ENCODE results near the gene CDH4. TPM values are rescaled to one million over a fixed set of nuclear protein-coding genes. Genes with fewer than 3 reads are reported as not detected.

The CDH4 gene
- polyA plus RNA-seq, 3 donors: 6.9 to 8.7 (median 7.9) TPM

DNA sequence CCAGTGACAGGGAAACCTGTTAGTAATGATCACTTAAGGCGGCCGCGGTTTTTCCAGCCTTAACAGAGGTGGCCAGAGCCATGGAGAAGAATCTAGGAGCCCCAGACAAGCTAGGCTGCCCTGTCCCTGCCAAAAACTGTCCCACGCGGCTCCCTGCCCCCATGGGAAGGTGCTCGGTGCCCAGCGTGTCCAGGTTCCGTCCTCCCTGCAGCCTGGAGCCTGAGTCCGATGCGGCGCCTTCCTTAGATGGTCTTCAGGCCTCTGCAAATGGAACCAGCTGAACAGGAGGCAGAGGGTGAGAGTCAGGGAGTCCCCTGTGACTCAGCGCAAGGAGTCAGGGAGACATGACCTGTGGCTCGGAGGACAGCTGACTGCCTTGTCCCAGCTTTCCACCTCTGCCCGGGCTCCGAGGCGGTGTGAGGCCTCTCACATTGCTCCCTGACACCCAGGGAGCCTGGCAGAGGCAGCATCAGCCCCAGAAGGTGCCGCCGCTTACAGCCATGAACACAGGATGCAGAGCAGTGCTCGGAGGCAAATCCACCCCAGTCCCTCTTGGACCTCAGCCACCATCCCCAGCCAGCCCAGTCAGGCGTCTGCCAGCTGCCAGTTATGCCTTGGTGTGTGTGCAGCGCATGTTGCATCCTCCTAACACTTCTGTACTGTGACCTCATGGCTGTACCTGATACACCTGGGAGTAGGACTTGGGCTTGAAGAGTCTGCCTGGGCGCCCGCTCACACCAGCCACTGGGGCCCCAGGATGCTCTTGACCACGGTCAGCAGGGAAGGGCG lies 377.7 kb downstream of the CDH4 start:
- DNase-seq (ENCODE audit: extremely low read depth in 1 of 11, low read depth in 9 of 11, low spot score in 4 of 11): no peak

- DNase-seq (ENCODE audit: extremely low read depth in 1 of 11, low read depth in 9 of 11, low spot score in 4 of 11): no peak
These were observed 378.3 kb downstream of the CDH4 start for GRCh38 chr20:61630391-61630650.

- no peak for DNase-seq (ENCODE audit: extremely low read depth in 1 of 11, low read depth in 9 of 11, low spot score in 4 of 11)
These were observed 378.8 kb downstream of the CDH4 start for GRCh38 chr20:61630816-61631215.

GRCh38 chr20:61631751-61632150 lies 379.7 kb downstream of the CDH4 start:
- no peak for DNase-seq (ENCODE audit: extremely low read depth in 1 of 11, low read depth in 9 of 11, low spot score in 4 of 11)

DNA sequence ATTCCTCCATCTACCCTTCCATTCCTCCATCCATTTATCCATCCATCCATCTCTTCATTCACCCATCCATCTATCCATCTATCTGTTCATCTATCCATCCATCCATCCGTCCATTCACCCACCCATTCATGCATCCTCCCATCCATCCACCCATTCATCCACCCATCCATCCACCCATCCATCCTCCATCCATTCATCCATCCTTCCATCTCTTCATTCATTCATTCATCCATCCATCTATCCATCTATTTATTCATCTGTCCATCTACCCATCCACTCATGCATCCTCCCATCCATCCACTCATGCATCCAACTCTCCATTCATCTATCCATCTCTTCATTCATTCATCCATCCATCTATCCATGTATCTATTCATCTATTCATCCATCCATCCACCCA lies 380.9 kb downstream of the CDH4 start:
- no peak for DNase-seq (ENCODE audit: extremely low read depth in 1 of 11, low read depth in 9 of 11, low spot score in 4 of 11)

DNA sequence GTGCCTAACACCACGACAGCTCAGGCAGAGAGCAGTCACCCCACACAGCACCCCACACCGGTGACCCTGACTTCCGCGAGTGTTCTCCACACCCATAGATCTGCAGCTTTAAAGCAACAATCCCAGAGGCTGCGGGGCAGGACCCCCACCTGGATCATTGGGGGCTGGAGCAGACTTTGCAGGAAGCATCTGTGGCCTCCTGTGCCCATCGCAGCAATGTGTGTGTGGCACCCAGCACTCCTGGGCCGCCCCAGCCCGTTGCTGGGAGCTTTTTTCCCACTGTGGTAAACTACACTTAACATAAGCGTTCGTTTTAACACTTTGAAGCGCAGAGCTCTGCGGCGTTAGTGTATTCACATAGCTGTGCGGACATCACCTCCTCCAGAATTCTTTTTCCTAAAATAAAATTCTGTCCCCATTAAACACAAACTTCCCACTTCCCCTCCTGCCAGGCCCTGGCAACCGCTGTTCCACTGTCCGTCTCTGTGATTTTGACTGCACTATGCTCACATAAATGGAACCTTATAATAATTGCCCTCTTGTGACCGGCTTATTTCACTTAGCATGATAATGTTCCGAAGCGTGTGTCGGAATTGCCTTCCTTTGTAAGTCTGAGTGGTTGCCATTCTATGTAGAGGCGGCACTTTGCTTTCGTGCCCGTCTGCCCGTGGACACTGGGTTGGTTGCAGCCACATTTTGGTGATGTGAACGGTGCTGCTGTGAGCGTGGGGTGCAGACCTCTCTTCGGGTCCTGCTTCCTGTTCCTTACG lies 382.5 kb downstream of the CDH4 start:
- DNase-seq (ENCODE audit: extremely low read depth in 1 of 11, low read depth in 9 of 11, low spot score in 4 of 11): no peak

GRCh38 chr20:61635721-61636455 lies 383.8 kb downstream of the CDH4 start:
- no peak for DNase-seq (ENCODE audit: extremely low read depth in 1 of 11, low read depth in 9 of 11, low spot score in 4 of 11)

- DNase-seq (ENCODE audit: extremely low read depth in 1 of 11, low read depth in 9 of 11, low spot score in 4 of 11): no peak
These were observed 384.6 kb downstream of the CDH4 start for GRCh38 chr20:61636531-61637116.

DNA sequence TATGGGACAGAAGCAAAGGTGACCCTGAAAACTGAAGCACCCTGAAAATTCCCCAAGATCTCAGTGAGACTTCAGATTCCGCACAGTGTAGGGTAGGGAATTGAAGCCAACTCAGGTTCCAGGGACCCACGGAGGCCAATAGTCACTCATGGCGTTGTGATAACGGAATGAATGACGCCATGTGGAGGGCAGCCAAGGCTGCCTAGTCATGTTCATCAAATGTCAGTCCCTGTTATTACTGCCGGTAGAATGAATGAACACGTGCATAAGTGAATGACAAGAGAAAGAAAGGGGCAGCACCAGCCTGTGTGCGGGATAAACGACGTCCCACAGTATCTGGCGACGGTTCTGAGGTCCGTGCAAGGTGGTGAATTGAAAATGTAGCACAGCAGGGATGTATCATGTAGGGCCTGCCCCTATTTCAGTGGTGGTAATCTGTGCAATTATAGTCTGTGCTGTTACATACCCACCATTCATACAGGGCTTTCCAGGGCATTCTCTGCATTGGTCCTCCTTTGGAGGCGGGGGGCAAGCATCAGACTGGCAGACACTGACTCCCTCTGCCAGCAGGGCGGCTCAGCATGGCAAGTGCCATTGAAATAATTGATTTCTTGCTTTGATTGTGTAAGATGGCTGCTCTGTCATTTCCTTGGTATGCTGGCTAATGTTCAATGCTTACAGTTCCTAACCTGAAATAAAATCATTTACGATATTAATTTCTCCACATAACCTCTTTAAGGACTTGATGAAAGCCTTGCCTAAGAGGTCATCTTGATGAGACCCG lies 386.9 kb downstream of the CDH4 start:
- no peak for DNase-seq (ENCODE audit: extremely low read depth in 1 of 11, low read depth in 9 of 11, low spot score in 4 of 11)

- DNase-seq (ENCODE audit: extremely low read depth in 1 of 11, low read depth in 9 of 11, low spot score in 4 of 11): no peak
These were observed 388.2 kb downstream of the CDH4 start for GRCh38 chr20:61640131-61640870.

- no peak for DNase-seq (ENCODE audit: extremely low read depth in 1 of 11, low read depth in 9 of 11, low spot score in 4 of 11)
These were observed 388.8 kb downstream of the CDH4 start for GRCh38 chr20:61640871-61641245.

GRCh38 chr20:61643656-61644377 lies 391.8 kb downstream of the CDH4 start:
- DNase-seq (ENCODE audit: extremely low read depth in 1 of 11, low read depth in 9 of 11, low spot score in 4 of 11): no peak

- DNase-seq (ENCODE audit: extremely low read depth in 1 of 11, low read depth in 9 of 11, low spot score in 4 of 11): no peak
These were observed 392.5 kb downstream of the CDH4 start for GRCh38 chr20:61644378-61645076.

- DNase-seq (ENCODE audit: extremely low read depth in 1 of 11, low read depth in 9 of 11, low spot score in 4 of 11): no peak
These were observed 393.7 kb downstream of the CDH4 start for GRCh38 chr20:61645732-61646131.

DNA sequence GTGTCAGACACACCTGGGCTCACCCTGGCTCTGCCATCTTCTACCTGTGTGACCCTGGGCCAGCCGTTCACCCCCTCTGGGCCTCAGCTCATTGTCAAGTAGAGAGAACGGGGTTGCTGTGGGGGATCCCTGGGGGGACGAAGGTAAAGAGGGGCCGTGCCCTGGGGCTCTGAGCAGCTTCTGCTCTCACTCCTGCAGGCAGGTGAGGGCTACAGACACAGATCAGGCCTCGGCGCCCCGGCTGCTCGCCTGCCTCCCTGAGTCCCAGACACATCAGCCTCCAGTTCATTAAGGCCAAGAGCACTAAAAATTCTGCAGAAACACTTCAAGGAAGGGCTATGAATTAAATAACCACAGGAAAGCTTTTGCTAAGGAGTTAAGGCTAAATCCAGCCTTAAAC lies 394.4 kb downstream of the CDH4 start:
- no peak for DNase-seq (ENCODE audit: extremely low read depth in 1 of 11, low read depth in 9 of 11, low spot score in 4 of 11)

DNA sequence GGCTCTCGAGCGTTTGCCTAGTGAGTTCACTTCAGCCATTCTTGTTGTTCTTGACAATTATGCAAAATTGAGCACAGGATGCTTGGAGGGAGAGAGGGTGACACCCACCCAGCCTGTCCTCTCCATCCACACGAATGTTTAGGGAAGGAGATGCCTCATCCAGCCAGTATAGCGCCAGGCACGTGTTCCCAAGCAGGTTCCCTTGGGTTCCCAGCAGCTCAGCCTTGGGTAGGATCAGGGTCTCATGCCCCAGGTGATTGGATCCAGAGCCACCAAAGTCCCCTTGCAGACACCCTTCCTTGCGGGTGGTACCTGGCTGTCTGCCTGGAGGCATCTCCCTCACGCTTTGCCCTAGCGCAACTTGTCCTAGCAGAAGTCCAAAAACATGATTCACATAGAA lies 394.9 kb downstream of the CDH4 start:
- DNase-seq (ENCODE audit: extremely low read depth in 1 of 11, low read depth in 9 of 11, low spot score in 4 of 11): no peak

DNA sequence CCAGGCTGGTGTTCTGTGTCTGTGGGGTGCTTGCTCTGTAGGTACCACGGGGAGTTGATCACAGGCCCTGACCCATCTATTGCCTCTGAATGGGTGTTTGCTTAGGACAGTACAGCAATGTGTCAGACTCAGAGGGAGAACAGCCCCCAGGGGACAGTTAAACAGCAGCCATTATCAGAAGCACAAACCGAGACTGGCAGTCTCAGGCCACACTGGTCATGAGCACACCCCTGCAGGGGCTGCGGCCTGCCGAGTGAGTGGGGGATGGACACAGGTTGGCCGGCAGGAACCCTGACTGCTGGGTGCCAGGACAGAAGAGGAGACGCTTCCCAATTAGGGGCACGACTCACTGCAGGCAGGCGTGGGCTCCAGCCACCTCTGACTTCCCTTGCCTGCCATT lies 395.6 kb downstream of the CDH4 start:
- no peak for DNase-seq (ENCODE audit: extremely low read depth in 1 of 11, low read depth in 9 of 11, low spot score in 4 of 11)

Data from renal cortex interstitium (tissue), 11 donors.